Measurements from ENCODE around the gene SHMT1. TPM values are rescaled to one million over a fixed set of nuclear protein-coding genes. Genes with fewer than 3 reads are reported as not detected.
"Not testable (repeated sequence)": the region's sequence is repeated elsewhere in the genome, so short reads cannot be mapped to it uniquely, and the experiment has no call there.

SHMT1 gene
- total RNA-seq, 4 donors from 2014 or later, result 12.8 to 19.2 (median 14.0) TPM

DNA sequence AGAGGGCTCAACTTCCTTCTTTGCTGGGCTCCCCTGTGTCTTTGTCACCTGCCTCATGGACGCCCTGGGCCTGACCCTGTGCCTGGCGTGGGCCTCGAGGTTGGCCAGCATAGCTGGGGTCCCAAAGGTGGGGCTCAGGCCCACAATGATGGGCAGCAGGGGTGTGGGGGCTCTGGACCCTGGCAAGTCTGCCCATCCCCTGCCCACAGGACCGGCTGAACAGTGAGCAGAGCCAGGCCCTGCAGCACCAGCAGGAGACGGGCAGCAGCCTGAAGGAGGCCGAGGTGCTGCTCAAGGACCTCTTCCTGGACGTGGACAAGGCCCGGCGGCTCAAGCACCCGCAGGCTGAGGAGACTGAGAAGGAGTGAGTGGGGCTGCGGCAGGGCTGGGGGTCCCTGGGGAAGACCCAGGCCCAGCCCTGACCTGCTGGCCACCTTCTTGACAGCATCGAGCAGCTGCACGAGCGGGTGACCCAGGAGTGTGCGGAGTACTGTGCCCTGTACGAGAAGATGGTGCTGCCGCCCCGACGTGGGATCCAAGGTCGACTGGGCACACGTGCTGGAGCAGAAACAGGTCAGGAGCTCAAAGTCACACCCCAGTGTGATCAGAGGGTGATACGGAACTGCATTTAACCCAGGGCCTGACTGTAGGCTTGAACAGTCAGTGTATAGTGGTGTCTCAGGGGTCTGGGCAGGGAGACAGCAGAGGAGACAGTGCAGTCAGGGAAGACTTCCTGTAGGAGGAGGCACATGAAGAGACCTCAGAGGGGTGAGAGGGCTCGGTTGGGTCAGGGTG lies 18.0 kb upstream of the SHMT1 start:
- Histone ChIP-seq H3K27ac (no peak overlapping the region), H3K4me3 (no peak overlapping the region), H3K36me3 (no peaks in the 10 kb centered on the region), H3K9me3 (no peaks in the 10 kb centered on the region), H3K4me1 (no peaks in the 10 kb centered on the region), H3K27me3 (peaks cover 16 to 35% (median 22%) of the 10 kb centered on the region in 3 donors)
- no peak for ATAC-seq
- DNase-seq, result no peak
- no peak for TF ChIP-seq POLR2A (IDR thresholded peaks at IDR 0.05)
- TF ChIP-seq, protein P1, sequence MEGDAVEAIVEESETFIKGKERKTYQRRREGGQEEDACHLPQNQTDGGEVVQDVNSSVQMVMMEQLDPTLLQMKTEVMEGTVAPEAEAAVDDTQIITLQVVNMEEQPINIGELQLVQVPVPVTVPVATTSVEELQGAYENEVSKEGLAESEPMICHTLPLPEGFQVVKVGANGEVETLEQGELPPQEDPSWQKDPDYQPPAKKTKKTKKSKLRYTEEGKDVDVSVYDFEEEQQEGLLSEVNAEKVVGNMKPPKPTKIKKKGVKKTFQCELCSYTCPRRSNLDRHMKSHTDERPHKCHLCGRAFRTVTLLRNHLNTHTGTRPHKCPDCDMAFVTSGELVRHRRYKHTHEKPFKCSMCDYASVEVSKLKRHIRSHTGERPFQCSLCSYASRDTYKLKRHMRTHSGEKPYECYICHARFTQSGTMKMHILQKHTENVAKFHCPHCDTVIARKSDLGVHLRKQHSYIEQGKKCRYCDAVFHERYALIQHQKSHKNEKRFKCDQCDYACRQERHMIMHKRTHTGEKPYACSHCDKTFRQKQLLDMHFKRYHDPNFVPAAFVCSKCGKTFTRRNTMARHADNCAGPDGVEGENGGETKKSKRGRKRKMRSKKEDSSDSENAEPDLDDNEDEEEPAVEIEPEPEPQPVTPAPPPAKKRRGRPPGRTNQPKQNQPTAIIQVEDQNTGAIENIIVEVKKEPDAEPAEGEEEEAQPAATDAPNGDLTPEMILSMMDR (IDR thresholded peaks at IDR 0.05 in 4 of 5, conservative IDR thresholded peaks at IDR 0.05 in 1 of 5), result no peak
- in situ Hi-C loops (cut with MboI; ENCODE audit: low sequenced_read_pairs in 4 of 4), result no loop called here
- intact Hi-C loops (cut with DNase I; ENCODE audit: low total_unique reads), result no loop called here

DNA sequence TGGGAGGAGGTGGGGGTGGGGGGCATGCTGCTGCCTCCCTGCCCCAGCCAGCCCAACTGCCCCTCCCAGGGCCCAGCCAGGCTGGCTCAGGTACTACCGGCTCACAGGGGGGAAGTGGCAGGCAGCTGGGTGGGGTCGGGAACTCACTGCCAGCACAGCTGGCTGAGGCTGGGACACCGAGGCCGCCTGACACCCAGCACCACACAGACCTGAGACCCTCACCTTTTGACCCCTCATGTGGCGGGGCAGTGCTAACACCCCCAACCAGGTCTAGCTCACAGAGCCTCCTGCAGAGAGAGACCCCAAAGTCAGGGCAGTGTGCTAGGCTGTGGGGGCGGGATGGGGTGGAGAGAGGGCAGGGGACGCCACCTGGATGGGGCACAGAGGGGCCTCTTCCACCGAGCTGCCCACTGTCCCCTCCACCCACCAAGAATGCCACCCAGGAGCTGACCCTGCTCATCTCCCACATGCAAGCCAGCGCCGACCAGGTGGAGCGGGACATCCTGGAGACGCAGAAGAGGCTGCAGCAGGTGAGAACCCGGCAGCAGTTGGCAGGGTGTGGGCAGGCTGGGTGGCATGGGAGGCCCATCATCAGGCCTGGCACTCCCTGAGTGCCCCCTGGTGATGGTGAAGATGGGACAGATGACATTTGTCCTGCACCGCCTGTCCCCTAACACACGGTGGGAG lies 17.3 kb upstream of the SHMT1 start:
- H3K9me3 ChIP-seq, result no peaks in the 10 kb centered on the region
- ATAC-seq (no peak), DNase-seq (no peak)
- in situ Hi-C loops (cut with MboI; ENCODE audit: low sequenced_read_pairs in 4 of 4), result no loop called here
- intact Hi-C loops (cut with DNase I; ENCODE audit: low total_unique reads), result no loop called here
- H3K36me3 ChIP-seq, result no peaks in the 10 kb centered on the region
- H3K4me1 ChIP-seq, result no peaks in the 10 kb centered on the region
- no peak overlapping the region for H3K4me3 ChIP-seq
- H3K27me3 ChIP-seq, result peaks cover 16 to 35% (median 22%) of the 10 kb centered on the region in 3 donors
- TF ChIP-seq, protein P1 (IDR thresholded peaks at IDR 0.05 in 4 of 5, conservative IDR thresholded peaks at IDR 0.05 in 1 of 5), result no peak
- no peak for TF ChIP-seq POLR2A (IDR thresholded peaks at IDR 0.05)
- H3K27ac ChIP-seq, result no peak overlapping the region

DNA sequence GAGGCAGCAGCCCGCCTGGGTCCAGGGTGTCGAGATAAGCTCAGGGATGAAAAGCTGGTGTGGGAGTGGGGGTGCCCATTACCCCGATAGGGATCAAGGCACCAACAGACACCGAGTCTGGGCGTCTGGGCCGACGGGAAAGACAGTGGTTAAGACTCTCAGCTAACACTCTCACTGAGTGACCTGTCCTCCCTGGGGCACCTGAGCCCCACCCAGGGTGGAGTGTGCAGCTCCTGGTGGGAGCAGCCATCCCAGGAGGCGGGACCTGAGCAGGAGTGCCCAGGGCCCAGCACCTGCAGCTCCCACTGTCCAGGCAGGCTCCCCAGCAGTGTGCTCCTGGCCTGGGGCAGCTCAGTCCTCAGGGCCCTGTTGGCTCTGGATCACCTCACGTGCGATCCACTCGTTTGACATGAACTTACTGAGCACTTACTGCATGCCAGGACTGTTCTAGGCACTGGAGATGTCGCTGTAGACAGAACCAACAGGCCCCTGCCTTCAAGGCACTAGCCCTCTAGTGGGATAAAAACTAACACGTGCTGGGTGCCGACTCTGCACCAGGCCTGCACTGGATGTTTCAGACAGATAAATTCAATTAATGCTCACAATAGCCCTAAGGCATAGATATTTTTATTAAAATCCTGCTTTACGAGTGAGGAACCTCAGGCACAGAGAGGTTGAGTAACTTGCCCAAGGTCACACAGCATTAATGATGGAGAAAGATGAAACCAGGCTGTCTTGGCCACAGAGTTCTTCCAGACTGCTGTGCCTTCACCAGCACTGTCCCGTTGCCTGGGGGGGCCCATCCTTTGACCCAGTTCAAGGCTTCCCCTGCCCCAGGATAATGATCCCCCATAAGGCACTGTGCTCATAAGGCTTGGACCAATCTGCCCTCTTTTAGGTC lies 16.1 kb upstream of the SHMT1 start:
- no peaks in the 10 kb centered on the region for H3K4me1 ChIP-seq
- ATAC-seq (no peak), DNase-seq (no peak)
- no peaks in the 10 kb centered on the region for H3K36me3 ChIP-seq
- TF ChIP-seq, protein P1 (IDR thresholded peaks at IDR 0.05 in 4 of 5, conservative IDR thresholded peaks at IDR 0.05 in 1 of 5), result no peak
- TF ChIP-seq POLR2A (IDR thresholded peaks at IDR 0.05), result no peak
- intact Hi-C loops (cut with DNase I; ENCODE audit: low total_unique reads) (no loop called here), in situ Hi-C loops (cut with MboI; ENCODE audit: low sequenced_read_pairs in 4 of 4) (no loop called here)
- H3K4me3 ChIP-seq, result no peak overlapping the region
- no peak overlapping the region for H3K27ac ChIP-seq
- peaks cover 16 to 35% (median 22%) of the 10 kb centered on the region in 3 donors for H3K27me3 ChIP-seq
- H3K9me3 ChIP-seq, result no peaks in the 10 kb centered on the region

DNA sequence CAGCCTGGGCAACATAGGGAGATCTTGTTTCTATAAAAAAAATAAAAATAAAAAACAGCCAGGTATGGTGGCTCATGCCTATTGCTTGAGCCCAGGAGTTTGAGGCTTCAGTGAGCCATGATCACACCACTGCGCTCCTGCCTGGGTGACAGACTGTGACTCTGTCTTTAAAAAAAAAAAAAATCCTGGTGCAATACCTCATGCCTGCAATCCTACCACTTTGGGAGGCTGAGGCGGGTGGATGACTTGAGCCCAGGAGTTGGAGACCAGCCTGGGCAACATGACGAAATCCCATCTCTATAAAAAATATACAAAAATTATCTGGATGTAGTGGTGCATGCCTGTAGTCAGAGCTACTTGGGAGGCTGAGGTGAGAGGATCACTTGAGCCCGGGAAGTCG lies 15.3 kb upstream of the SHMT1 start:
- H3K4me1 ChIP-seq; in situ Hi-C loops (cut with MboI; ENCODE audit: low sequenced_read_pairs in 4 of 4); DNase-seq; H3K36me3 ChIP-seq; H3K27ac ChIP-seq; H3K9me3 ChIP-seq; ATAC-seq; H3K4me3 ChIP-seq; intact Hi-C loops (cut with DNase I; ENCODE audit: low total_unique reads): not testable (repeated sequence)
- H3K27me3 ChIP-seq, result peaks cover 16 to 35% (median 17%) of the 10 kb centered on the region in 3 donors

DNA sequence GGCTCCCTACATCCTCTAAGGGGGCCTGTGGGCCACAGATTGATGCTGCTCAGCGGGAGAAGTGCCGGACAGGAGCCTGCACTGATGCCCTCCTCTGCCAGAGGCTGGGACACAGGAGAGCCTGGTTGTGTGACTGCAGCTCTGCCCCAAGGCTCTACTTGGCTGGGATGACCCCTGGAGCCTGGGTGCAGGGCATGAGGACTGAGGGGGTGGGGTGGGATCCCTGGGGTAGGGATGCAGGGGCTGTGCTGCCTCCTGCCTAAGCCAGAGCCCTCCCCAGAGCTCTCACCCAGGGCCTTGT lies 14.8 kb upstream of the SHMT1 start:
- H3K27ac ChIP-seq, result no peak overlapping the region
- H3K4me3 ChIP-seq, result no peak overlapping the region
- H3K27me3 ChIP-seq, result peaks cover 16 to 34% (median 16%) of the 10 kb centered on the region in 3 donors
- intact Hi-C loops (cut with DNase I; ENCODE audit: low total_unique reads), result no loop called here
- no peaks in the 10 kb centered on the region for H3K4me1 ChIP-seq
- DNase-seq, result no peak
- no peak for ATAC-seq
- no peaks in the 10 kb centered on the region for H3K9me3 ChIP-seq
- H3K36me3 ChIP-seq, result no peaks in the 10 kb centered on the region
- no peak for TF ChIP-seq POLR2A (IDR thresholded peaks at IDR 0.05)
- TF ChIP-seq, protein P1 (IDR thresholded peaks at IDR 0.05 in 4 of 5, conservative IDR thresholded peaks at IDR 0.05 in 1 of 5), result no peak
- in situ Hi-C loops (cut with MboI; ENCODE audit: low sequenced_read_pairs in 4 of 4), result no loop called here
